ENCODE results near the gene WNT5B. TPM values are rescaled to one million over a fixed set of nuclear protein-coding genes. Genes with fewer than 3 reads are reported as not detected.

WNT5B gene
- polyA plus RNA-seq, 1 of the 3 experiments (the other 2 are of a cell fraction): 29.3 TPM

- H3K4me3 ChIP-seq (ENCODE audit: low read depth in 2 of 2, low read length in 1 of 2): peak overlapping the region in 1 of 2 experiments; percentile 37; a peak in 1 of 4 replicates
- H3K4me1 ChIP-seq (ENCODE audit: control insufficient read depth in 1 of 2, insufficient read depth in 2 of 2, low read depth in 1 of 2, low read length in 1 of 2): peaks cover 0 to 10% of the 10 kb centered on the region in 2 experiments; a peak in 2 of 4 replicates
- peak; percentile 83 for DNase-seq
- H3K9me2 ChIP-seq: no peaks in the 10 kb centered on the region
- TF ChIP-seq RCOR1 (IDR thresholded peaks at IDR 0.05; ENCODE audit: low read length) (peak; percentile 31; the same call in 1 of the 2 replicates), JUND (IDR thresholded peaks at IDR 0.05) (no peak), CTCF (IDR thresholded peaks at IDR 0.05) (peak; percentile 84), POLR2AphosphoS5 (IDR thresholded peaks at IDR 0.05; ENCODE audit: low read depth, low read length) (no peak), NRF1 (IDR thresholded peaks at IDR 0.05; ENCODE audit: low read depth, low read length) (no peak), GABPA (IDR thresholded peaks at IDR 0.05; ENCODE audit: low read depth) (no peak), YY1 (IDR thresholded peaks at IDR 0.05; ENCODE audit: low read depth) (no peak), USF2 (IDR thresholded peaks at IDR 0.05; ENCODE audit: borderline replicate concordance, low read depth, low read length) (no peak), FOSL2 (IDR thresholded peaks at IDR 0.05; ENCODE audit: borderline replicate concordance, low read depth) (no peak), EP300 (IDR thresholded peaks at IDR 0.05; ENCODE audit: borderline replicate concordance in 1 of 2, low read depth in 1 of 2, low read length in 1 of 2) (no peak), MAX (IDR thresholded peaks at IDR 0.05; ENCODE audit: low read depth) (no peak), RFX5 (IDR thresholded peaks at IDR 0.05; ENCODE audit: low read length) (no peak), ZBTB33 (IDR thresholded peaks at IDR 0.05; ENCODE audit: borderline replicate concordance, low read depth) (no peak), TEAD4 (IDR thresholded peaks at IDR 0.05; ENCODE audit: borderline replicate concordance, insufficient read depth) (no peak), TAF1 (IDR thresholded peaks at IDR 0.05; ENCODE audit: borderline replicate concordance, low read depth, low read length) (no peak), IRF3 (IDR thresholded peaks at IDR 0.05; ENCODE audit: low read depth, low read length) (no peak), FOXM1 (IDR thresholded peaks at IDR 0.05; ENCODE audit: low read depth) (no peak), NFIC (IDR thresholded peaks at IDR 0.05; ENCODE audit: borderline replicate concordance) (no peak), RAD21 (IDR thresholded peaks at IDR 0.05; ENCODE audit: low read length) (peak; percentile 84), MXI1 (IDR thresholded peaks at IDR 0.05; ENCODE audit: low read depth, low read length) (no peak), SMC3 (IDR thresholded peaks at IDR 0.05; ENCODE audit: low read depth, low read length) (peak; percentile 84), PBX3 (IDR thresholded peaks at IDR 0.05) (no peak)
- H3K36me3 ChIP-seq (replicated peaks in 1 of 2; ENCODE audit: control insufficient read depth in 1 of 2, insufficient read depth in 2 of 2, low read length in 1 of 2): peaks cover 0 to 19% of the 10 kb centered on the region in 2 experiments
- peaks cover 16% of the 10 kb centered on the region; the same call in 1 of the 2 replicates for H3K79me2 ChIP-seq (ENCODE audit: insufficient read depth)
- no peak overlapping the region for H2AFZ ChIP-seq (ENCODE audit: low read depth)
- H3K9me3 ChIP-seq: no peaks in the 10 kb centered on the region
- H3F3A ChIP-seq (replicated peaks; ENCODE audit: insufficient read depth): peaks cover 8% of the 10 kb centered on the region
- WGBS (ENCODE audit: low lambda C conversion rate): 45% methylated on average over 16 of the region's 16 CpGs
- ChIA-PET CTCF (interaction anchor here (0.6 to 9.6 kb wide), 38 partner anchors 8 to 1003 kb away, joined by 3 to 166 read pairs (median 4); partner anchors contain the start of gene FBXL14), POLR2A (no interaction called here)
- no peaks in the 10 kb centered on the region for H3K27me3 ChIP-seq (ENCODE audit: insufficient read depth)
- no peak overlapping the region for H3K27ac ChIP-seq (ENCODE audit: low read depth in 2 of 2, low read length in 1 of 2)
- H3K4me2 ChIP-seq: no peak overlapping the region
- no peak overlapping the region for H3K9ac ChIP-seq
- peaks cover 8% of the 10 kb centered on the region; the same call in 1 of the 2 replicates for H4K20me1 ChIP-seq (ENCODE audit: insufficient read depth)
These were observed 5.7 kb downstream of the WNT5B start for GRCh38 chr12:1634590-1635191.

All from SK-N-SH (cell line).